Fibroblast of pulmonary artery (primary cell): ENCODE results near the gene PCDHB4.
"Not testable (repeated sequence)": the region's sequence is repeated elsewhere in the genome, so short reads cannot be mapped to it uniquely, and the experiment has no call there.

Source experiments
- DNase-seq: peaks from one replicate; pipeline ENCODE4 v3.0.0-alpha.2; 2010; ENCODE audit warnings: low read depth
- H3K4me3 ChIP-seq: replicated peaks from 2 replicates; pipeline ENCODE4 v1.5.1; 2011; ENCODE audit warnings: low read depth, mild to moderate bottlenecking, control low read depth, low read length, moderate library complexity
- CTCF ChIP-seq: IDR thresholded peaks from 2 replicates; pipeline ENCODE4 v1.5.1; 2011; ENCODE audit warnings: mild to moderate bottlenecking, control low read depth, low read length, inconsistent platforms; ENCODE audit errors: missing control alignments

PCDHB4 gene

GRCh38 chr5:141100243-141100805, 21.3 kb upstream of the PCDHB4 start, which contains the start of gene PCDHB3:
PCDHB3 (plus strand) TSS chr5:141100473; CDS start chr5:141100650, 177 bp downstream.
- DNase-seq = peak; percentile 10
- no peak for TF ChIP-seq CTCF
- no peak within 1 kb of the TSS for H3K4me3 ChIP-seq

GRCh38 chr5:141101059-141101458, 20.6 kb upstream of the PCDHB4 start:
- H3K4me3 ChIP-seq = no peak overlapping the region
- TF ChIP-seq CTCF = no peak
- DNase-seq = no peak

- not testable (repeated sequence) for H3K4me3 ChIP-seq
Observed at GRCh38 chr5:141102070-141102469, 19.5 kb upstream of the PCDHB4 start.

GRCh38 chr5:141102471-141102870, 19.1 kb upstream of the PCDHB4 start:
- not testable (repeated sequence) for DNase-seq, H3K4me3 ChIP-seq

More at GRCh38 chr5:141102070-141102469, 19.5 kb upstream of the PCDHB4 start:
- DNase-seq = not testable (repeated sequence)

- DNase-seq = no peak
- no peak overlapping the region for H3K4me3 ChIP-seq
- no peak for TF ChIP-seq CTCF
Observed at GRCh38 chr5:141105350-141105749, 16.3 kb upstream of the PCDHB4 start.

- TF ChIP-seq CTCF = no peak
- no peak overlapping the region for H3K4me3 ChIP-seq
- DNase-seq = no peak
Observed at GRCh38 chr5:141119250-141119649, 2.4 kb upstream of the PCDHB4 start.

- H3K4me3 ChIP-seq = no peak overlapping the region
- DNase-seq = no peak
Observed at GRCh38 chr5:141121985-141122384, 367 bp downstream of the PCDHB4 start.

GRCh38 chr5:141123396-141124135, 1.9 kb downstream of the PCDHB4 start:
- H3K4me3 ChIP-seq, DNase-seq: not testable (repeated sequence)

More at GRCh38 chr5:141121985-141122384, 367 bp downstream of the PCDHB4 start:
- no peak for TF ChIP-seq CTCF
